Activated T-cell treated with anti-CD3 and anti-CD28 coated beads, Interleukin-2, amount 50 U/mL, for 4 hours (primary cell): ENCODE measurements around the gene C9orf43. TPM values are rescaled to one million over a fixed set of nuclear protein-coding genes. Genes with fewer than 3 reads are reported as not detected.

Experiments used
- ATAC-seq, 2 donors: fragments of 200-7000 bp; cut with Tn5 transposase; one replicate each; pipeline ENCODE4 v1.10.0; 2021
- DNase-seq: peaks from one replicate; pipeline ENCODE4 v3.0.0-alpha.2; 2020
- H3K27me3 Mint-ChIP-seq: one replicate; pipeline ENCODE4 v1.8.0; 2021; ENCODE audit warnings: low read depth, mixed read lengths
- H3K36me3 Mint-ChIP-seq: one replicate; pipeline ENCODE4 v1.8.0; 2022; ENCODE audit warnings: mixed read lengths; ENCODE audit not compliant: insufficient read depth
- H3K4me1 Mint-ChIP-seq: one replicate; pipeline ENCODE4 v1.8.0; 2021; ENCODE audit warnings: low read depth, mixed read lengths
- H3K4me3 Mint-ChIP-seq: one replicate; pipeline ENCODE4 v1.8.0; 2021; ENCODE audit warnings: mild to moderate bottlenecking, moderate library complexity, mixed read lengths
- H3K9me3 Mint-ChIP-seq: one replicate; pipeline ENCODE4 v1.8.0; 2021; ENCODE audit warnings: mixed read lengths
- total RNA-seq, 3 donors: library from RNA; stranded (reverse); gene quantifications; one replicate each; pipeline ENCODE4 v1.2.1, GENCODE V29; 2021

C9orf43 gene
- total RNA-seq, 3 donors from 2014 or later: 0.57 to 1.4 (median 1.1) TPM

DNA sequence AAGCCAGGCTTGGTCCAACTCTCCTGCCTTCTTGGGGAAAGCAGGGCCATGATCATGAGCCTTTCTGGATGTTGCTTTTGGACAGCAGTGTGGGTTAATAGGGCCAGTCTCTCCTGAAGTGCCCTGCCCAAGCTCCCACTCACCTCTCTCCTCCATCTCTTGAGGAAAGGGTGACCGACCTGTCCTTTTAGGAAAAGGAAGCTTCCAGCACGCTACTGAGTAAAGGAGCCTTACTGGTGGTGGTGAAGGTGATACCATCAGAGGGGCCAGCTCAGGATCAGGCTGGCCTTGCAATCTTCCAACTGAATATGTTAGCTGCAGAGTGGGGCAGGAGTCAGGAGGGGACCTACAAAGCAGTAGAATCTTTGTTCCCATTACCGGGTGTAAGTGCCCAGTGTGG is 50.7 kb downstream of the C9orf43 start:
- DNase-seq (no peak), ATAC-seq (no peak)
- Mint-ChIP-seq H3K27me3 (no peaks in the 10 kb centered on the region), H3K4me3 (no peak overlapping the region), H3K4me1 (no peaks in the 10 kb centered on the region), H3K36me3 (no peaks in the 10 kb centered on the region), H3K9me3 (no peaks in the 10 kb centered on the region)

DNA sequence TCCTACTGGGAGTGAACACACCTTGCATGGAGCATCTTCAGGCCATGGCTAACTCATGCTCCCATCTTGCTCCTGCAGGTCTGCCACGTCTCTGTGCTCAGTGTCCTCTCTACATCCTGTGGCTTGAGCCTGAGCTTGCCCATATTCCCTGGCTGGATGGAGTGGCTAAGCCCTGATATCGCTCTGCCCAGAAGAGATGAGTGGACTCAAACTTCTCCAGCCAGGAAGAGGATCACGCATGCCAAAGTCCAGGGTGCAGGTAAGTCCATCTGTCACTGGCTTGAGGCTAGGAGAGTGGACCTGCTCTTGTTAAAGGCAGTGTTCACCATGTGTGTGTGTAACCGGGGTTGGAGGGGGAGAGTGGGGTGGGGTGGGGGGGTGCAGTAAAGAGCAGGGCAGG is 51.4 kb downstream of the C9orf43 start:
- no peak for ATAC-seq
- Mint-ChIP-seq H3K4me1 (no peaks in the 10 kb centered on the region), H3K4me3 (no peak overlapping the region), H3K36me3 (no peaks in the 10 kb centered on the region), H3K9me3 (no peaks in the 10 kb centered on the region), H3K27me3 (no peaks in the 10 kb centered on the region)
- DNase-seq: no peak

DNA sequence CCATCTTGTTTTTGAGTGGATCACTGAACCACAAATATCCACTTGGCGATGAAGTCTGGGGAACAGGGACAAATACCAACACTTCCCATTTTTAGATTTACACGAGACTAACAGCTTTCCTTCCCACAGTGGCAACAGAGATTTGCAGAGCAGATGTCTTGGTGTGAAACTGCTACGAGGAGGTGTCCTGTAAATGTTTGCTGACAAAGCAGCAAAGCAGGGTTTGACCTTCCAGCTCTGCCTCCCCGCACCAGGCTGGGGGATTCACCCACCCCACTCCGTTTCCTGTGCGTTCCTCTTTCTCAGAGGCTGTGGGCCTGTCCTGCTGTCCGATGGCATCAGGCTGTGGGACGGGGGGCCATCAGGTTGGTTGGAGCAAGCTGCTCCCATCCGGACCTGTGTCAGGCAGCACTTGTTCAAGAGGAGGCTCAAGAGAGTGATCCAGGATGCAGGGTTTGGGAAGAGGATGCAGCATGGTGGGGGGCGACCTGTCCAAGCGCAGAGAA is 52.3 kb downstream of the C9orf43 start:
- no peak overlapping the region for H3K4me3 Mint-ChIP-seq
- peaks cover 6% of the 10 kb centered on the region for H3K9me3 Mint-ChIP-seq
- no peak for ATAC-seq
- DNase-seq: no peak
- H3K4me1 Mint-ChIP-seq: no peaks in the 10 kb centered on the region
- no peaks in the 10 kb centered on the region for H3K36me3 Mint-ChIP-seq
- no peaks in the 10 kb centered on the region for H3K27me3 Mint-ChIP-seq

DNA sequence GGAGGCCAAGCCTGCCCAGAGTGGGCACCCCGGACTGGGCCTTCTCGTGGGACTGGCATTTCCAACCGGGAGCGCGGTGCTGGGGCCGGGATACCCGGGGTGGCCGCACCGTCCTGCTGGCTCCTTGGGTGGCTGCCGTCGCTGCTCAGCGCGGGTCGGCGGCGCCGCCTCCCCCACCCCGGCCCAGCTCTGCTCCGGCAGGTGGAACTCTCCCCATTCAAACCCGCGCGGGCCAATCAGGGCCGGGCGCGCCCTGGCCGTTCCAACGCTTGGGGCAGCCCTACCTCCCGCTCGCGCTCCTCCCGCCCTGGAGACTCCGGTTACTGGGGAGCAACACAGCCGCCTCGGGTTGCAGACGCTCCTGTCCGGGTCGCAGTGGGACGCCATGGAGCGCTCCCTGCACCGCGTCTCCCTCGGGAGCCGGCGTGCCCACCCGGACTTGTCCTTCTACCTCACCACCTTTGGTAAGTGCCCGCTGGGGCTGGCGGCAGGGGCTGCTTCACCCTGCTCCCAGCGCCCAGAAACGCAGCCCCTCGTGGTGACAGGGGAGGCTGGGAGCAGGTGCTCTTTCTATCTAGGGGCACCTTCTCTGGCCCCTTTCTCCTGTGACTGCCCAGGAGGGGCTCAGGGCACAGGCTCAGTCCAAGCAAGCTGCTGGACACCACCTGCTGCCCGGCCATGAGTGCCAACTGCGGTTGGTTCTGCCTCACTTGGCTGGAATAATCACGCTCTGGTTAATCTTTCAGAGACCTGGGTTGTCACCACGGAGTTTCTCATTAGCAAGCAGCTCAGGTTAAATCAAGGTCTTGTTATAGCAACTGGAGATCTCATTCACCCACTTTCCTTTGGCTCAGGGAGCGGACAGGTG is 53.1 kb downstream of the C9orf43 start, which contains the start of gene RGS3:
RGS3 (plus strand) TSS at position 310 of the 868 bp plus-strand sequence; CDS start at position 386, 76 bp downstream.
- peak in 1 of 2 donors; percentile 41 for ATAC-seq
- no peaks in the 10 kb centered on the region for H3K27me3 Mint-ChIP-seq
- H3K4me3 Mint-ChIP-seq: no peak within 1 kb of the TSS
- no peak for DNase-seq
- no peaks in the 10 kb centered on the region for H3K4me1 Mint-ChIP-seq
- no peaks in the 10 kb centered on the region for H3K36me3 Mint-ChIP-seq
- peaks cover 10% of the 10 kb centered on the region for H3K9me3 Mint-ChIP-seq

DNA sequence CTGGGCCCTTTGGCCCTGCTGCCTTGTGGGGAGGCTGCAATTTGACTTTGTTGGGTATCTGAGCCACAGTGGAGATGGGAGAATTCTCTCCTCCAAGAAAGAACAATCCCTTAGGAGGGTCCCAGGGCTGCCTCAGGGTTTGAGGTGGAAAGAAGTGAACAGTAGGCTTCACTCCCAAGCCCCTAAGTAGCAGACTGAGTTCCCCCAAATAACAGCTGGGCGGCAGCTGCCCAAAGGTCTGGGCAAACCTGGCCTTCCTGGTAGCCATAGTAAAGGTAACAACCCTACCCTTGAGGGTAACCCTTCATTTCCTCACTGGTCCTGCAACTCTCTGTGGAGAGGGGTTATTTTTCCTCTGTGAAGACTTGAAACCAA is 53.7 kb downstream of the C9orf43 start:
- Mint-ChIP-seq H3K36me3 (no peaks in the 10 kb centered on the region), H3K4me1 (no peaks in the 10 kb centered on the region), H3K4me3 (no peak overlapping the region), H3K9me3 (peaks cover 10% of the 10 kb centered on the region), H3K27me3 (no peaks in the 10 kb centered on the region)
- no peak for ATAC-seq
- no peak for DNase-seq

DNA sequence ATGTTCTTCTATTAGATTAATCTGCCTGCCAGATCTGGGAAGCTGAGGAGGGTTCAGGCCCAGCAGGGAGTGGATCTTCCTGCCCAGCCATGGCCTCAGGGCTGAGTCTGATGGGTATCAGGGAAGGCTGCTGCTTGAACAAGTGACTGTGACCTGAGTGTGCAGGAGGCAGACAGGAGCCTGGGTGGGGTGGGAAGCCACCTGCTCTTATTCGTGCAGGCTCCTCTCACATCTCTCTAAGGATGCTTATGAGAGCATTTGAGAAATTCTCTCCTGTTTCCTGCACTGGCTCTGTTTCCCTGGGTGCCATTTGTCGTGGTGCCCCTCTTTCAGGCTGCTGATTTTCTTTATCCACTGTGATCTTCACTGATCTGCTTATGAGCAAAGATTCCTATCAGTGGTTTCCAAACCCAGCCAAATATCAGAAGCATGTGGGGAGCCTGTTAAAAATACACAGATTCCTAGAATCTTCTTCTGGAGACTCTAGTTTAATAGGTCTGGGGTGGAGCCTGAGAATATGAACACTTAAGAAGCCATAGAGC is 55.1 kb downstream of the C9orf43 start:
- Mint-ChIP-seq H3K36me3 (no peaks in the 10 kb centered on the region), H3K27me3 (no peaks in the 10 kb centered on the region)

DNA sequence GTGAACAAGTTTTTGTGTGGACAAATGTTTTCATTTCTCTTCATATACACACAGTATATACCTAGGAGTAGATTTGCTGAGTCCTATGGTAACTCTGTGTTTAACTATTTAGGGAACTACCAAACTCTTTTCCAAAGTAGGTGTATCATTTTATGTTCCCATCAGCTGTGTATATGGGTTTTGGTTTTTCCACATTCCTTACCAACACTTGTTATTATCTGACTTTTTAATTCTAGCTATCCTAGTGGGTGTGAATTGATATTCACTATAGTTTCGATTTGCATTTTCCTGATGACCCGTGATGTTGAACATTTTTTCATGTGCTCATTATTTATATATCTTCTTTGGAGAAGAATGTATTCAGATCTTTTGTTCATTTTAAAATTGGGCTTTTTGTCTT is 56.6 kb downstream of the C9orf43 start:
- Mint-ChIP-seq H3K9me3 (peaks cover 10% of the 10 kb centered on the region), H3K4me3 (no peak overlapping the region), H3K27me3 (no peaks in the 10 kb centered on the region), H3K36me3 (no peaks in the 10 kb centered on the region), H3K4me1 (no peaks in the 10 kb centered on the region)
- no peak for DNase-seq
- ATAC-seq: no peak

More for the DNA sequence above, 55.1 kb downstream of the C9orf43 start:
- DNase-seq: no peak
- peaks cover 10% of the 10 kb centered on the region for H3K9me3 Mint-ChIP-seq
- ATAC-seq: no peak
- no peaks in the 10 kb centered on the region for H3K4me1 Mint-ChIP-seq
- H3K4me3 Mint-ChIP-seq: no peak overlapping the region

DNA sequence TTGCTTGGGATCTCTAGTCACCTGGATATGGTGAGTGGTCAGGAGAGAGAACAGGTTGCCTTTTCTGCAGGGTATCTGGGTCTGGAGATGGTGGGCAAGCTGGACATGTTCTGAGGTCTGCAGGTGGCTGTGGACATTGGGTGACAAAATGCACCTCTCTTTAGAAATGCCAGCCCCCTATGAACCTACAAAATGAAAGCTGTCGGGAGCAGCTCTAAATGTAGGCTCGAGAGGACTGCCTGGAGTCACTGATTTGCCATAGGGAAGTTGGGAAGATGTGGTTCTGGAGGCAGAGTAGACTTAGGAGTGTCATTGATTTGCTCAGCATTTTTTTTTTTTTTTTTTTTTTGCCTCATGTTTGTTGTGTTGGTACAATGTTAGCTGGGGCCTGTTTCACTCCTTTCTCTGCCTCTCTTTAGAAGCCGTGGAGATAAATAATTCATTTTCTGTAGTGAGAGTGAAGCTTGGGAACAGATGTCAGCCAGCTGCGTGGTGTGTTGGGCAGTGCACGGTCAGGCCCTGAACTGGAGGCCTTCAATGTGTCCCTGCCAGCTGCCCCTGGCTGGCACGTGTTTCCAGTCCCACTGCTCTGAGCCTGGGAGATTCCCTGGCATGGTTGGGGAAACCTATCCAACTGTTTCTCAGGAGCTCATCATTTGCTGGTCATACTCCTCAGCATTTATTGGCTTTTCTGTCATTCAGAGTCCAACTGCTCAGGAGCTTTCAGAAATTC is 58.3 kb downstream of the C9orf43 start:
- no peaks in the 10 kb centered on the region for H3K4me1 Mint-ChIP-seq
- H3K9me3 Mint-ChIP-seq: peaks cover 10% of the 10 kb centered on the region
- no peak overlapping the region for H3K4me3 Mint-ChIP-seq
- ATAC-seq: no peak
- no peaks in the 10 kb centered on the region for H3K36me3 Mint-ChIP-seq
- DNase-seq: no peak
- H3K27me3 Mint-ChIP-seq: no peaks in the 10 kb centered on the region

DNA sequence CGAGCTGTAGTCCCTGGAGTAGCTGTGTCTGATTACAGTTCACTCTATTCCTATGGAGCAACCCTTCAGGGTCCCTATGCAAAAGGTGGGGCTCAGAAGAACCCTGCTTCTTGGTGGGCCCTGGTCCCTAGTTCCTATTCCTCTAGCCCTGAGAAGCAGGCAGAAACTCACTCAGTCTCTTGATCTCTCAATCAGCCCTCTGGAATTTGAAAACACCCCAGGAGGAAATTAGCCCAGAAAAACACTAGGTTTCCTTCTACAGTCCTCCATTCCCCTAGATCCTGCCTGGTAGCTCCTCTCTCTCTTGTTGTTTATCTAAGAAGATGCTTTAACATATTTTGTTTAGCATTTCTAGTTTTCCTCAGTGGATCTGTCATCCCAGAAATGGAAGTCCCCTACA is 60.6 kb downstream of the C9orf43 start:
- H3K36me3 Mint-ChIP-seq: no peaks in the 10 kb centered on the region
- H3K27me3 Mint-ChIP-seq: no peaks in the 10 kb centered on the region
- ATAC-seq (no peak), DNase-seq (no peak)
- H3K9me3 Mint-ChIP-seq: peaks cover 10% of the 10 kb centered on the region
- H3K4me3 Mint-ChIP-seq: no peak overlapping the region
- H3K4me1 Mint-ChIP-seq: no peaks in the 10 kb centered on the region

DNA sequence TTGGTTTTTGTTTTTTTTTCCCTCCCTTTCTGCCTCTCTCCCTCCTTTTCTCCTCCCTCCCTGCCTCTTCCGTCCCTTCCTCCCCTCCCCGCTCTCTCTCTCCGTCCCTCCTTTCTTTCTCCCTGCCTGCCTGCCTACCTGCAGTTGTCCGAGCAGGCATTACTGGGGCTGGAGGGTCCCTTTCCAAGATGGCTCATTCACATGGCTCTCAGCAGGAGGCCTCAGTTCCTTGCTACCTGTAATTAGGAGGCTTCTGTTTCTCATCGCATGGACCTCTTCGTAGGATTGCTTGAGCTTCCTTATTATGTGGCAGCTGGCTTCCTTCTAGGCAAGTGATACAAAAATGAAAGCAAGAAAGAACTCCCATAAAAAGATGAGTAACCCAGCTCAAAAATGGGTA is 61.0 kb downstream of the C9orf43 start:
- no peaks in the 10 kb centered on the region for H3K36me3 Mint-ChIP-seq
- no peak for ATAC-seq
- H3K27me3 Mint-ChIP-seq: no peaks in the 10 kb centered on the region
- no peak overlapping the region for H3K4me3 Mint-ChIP-seq
- H3K4me1 Mint-ChIP-seq: no peaks in the 10 kb centered on the region
- H3K9me3 Mint-ChIP-seq: peaks cover 10% of the 10 kb centered on the region
- DNase-seq: no peak

DNA sequence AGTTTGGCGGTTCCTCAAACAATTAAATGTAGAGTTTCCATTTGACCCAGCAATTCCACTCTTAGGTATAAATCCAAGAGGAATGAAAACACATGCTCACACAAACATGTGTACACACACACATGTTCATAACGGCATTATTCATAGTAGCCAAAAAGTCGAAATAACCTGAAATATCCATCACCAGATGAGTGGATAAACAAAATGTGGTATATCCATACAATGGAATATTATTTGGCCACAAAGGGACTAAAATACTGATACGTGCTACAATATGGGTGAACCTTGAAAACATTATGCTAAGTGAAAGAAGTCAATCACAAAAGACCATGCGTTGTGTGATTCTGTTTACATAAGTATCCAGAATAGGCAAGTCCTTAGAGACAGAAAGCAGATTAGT is 61.7 kb downstream of the C9orf43 start:
- H3K4me1 Mint-ChIP-seq: no peaks in the 10 kb centered on the region

DNA sequence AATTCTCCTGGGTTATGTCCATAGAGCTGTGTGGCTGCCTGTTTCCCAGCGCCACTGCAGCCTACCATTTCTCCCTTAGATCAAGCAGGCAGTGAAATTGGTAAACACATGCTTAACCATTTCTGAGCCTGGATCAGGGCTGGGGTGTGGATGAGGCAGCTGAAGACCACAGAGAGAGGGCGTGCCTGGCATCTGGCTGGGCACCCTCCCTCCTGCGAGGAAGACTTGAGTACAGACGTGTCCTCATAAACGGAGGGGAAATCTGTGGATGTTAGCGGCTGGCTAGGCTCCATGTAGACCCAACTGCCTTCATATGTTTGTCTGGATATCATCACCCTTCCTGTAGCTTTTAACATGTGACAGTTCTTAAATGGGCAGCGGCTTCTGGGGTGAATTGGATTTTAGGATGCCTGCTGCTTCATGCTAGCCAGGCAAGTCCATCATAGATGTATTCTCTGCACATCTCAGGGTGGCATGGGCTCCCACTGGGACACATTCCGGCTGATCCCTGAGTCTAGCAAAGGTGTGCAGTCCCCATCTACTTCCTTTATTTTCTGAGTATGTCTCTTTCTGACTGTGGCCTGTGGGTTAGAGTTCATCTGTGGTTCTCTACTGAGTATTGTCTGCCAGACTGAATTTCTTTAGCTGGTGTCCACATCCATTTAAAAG is 63.9 kb downstream of the C9orf43 start:
- DNase-seq (no peak), ATAC-seq (no peak)
- H3K4me1 Mint-ChIP-seq: peaks cover 8% of the 10 kb centered on the region
- H3K36me3 Mint-ChIP-seq: no peaks in the 10 kb centered on the region
- H3K9me3 Mint-ChIP-seq: no peaks in the 10 kb centered on the region
- H3K27me3 Mint-ChIP-seq: no peaks in the 10 kb centered on the region
- no peak overlapping the region for H3K4me3 Mint-ChIP-seq

More for the DNA sequence above, 61.7 kb downstream of the C9orf43 start:
- Mint-ChIP-seq H3K27me3 (no peaks in the 10 kb centered on the region), H3K4me3 (no peak overlapping the region), H3K9me3 (peaks cover 10% of the 10 kb centered on the region), H3K36me3 (no peaks in the 10 kb centered on the region)
- DNase-seq (no peak), ATAC-seq (no peak)

DNA sequence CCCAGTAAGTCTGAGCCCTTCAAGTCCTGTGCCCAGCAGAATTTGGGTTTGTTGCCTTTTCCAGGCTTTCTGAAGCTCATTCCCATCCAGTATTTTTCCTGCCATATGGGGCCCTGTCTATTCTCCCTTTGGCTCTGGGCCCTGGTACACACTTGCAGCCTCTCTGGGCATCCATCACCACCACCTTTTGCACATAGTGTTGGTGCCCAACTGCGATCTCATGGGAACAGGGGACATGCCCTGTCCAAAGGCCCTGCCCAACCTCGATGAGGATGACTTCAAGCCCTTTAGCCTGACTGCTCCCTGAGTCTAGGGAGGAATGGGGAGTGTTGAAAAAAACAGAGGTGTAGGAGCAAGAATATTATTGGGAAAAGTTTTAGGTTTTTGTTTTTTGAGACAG is 64.5 kb downstream of the C9orf43 start:
- H3K36me3 Mint-ChIP-seq: no peaks in the 10 kb centered on the region
- no peaks in the 10 kb centered on the region for H3K27me3 Mint-ChIP-seq
- no peaks in the 10 kb centered on the region for H3K9me3 Mint-ChIP-seq
- ATAC-seq (no peak), DNase-seq (no peak)
- H3K4me3 Mint-ChIP-seq: no peak overlapping the region
- H3K4me1 Mint-ChIP-seq: peaks cover 13% of the 10 kb centered on the region

DNA sequence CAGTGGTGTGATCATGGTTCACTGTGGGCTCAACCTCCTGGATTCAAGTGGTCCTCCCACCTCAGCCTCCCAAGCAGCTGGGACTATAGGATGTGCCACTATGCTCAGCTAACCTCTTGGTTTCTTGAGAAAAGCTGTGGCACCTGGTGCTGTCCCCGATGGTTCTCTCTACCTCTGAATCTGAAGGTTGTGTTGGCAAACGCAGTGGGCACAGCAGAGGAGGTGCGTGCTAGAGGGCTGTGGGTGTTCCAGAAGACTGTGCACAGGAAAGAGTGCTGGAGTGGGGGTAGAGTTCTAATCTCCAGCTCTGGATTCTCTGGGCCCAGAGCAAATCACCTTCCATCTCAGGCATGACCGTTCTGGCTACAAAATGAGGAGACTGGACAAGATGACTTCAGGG is 65.4 kb downstream of the C9orf43 start:
- ATAC-seq (no peak), DNase-seq (no peak)
- no peaks in the 10 kb centered on the region for H3K36me3 Mint-ChIP-seq
- H3K4me1 Mint-ChIP-seq: peaks cover 13% of the 10 kb centered on the region
- no peaks in the 10 kb centered on the region for H3K27me3 Mint-ChIP-seq
- H3K4me3 Mint-ChIP-seq: no peak overlapping the region
- H3K9me3 Mint-ChIP-seq: no peaks in the 10 kb centered on the region
